Neural cell (in vitro differentiated cells): ENCODE measurements around the gene DYNLT2. TPM values are rescaled to one million over a fixed set of nuclear protein-coding genes. Genes with fewer than 3 reads are reported as not detected.

Source experiments
- H2AFZ ChIP-seq: fragments of 200-600, 300-800 bp; sonication (generic), shearing (Covaris generic); 2 replicates; pipeline ENCODE4 v1.6.0; 2014; ENCODE audit warnings: low read depth, mild to moderate bottlenecking, antibody characterized with exemption, low read length, moderate library complexity
- H3F3A ChIP-seq: fragments of 200-600 bp; shearing (Covaris generic); 2 replicates; pipeline ENCODE4 v1.6.1; 2016; ENCODE audit warnings: mild to moderate bottlenecking, moderate library complexity, mixed read lengths, antibody characterized with exemption, low read length; ENCODE audit not compliant: insufficient read depth, poor library complexity, severe bottlenecking
- H3K27ac ChIP-seq: fragments of 200-600, 300-800 bp; sonication (generic), shearing (Covaris generic); 2 replicates; pipeline ENCODE4 v1.5.1; 2014; ENCODE audit warnings: mild to moderate bottlenecking, low read length, moderate library complexity
- H3K27me3 ChIP-seq: fragments of 300-800, 200-600 bp; sonication (generic), shearing (Covaris generic); 2 replicates; pipeline ENCODE4 v1.6.0; 2014; ENCODE audit warnings: mild to moderate bottlenecking, low read depth, low read length, moderate library complexity; ENCODE audit not compliant: insufficient read depth
- H3K36me3 ChIP-seq: fragments of 300-800, 200-600 bp; sonication (generic), shearing (Covaris generic); 2 replicates; pipeline ENCODE4 v1.5.1; 2014; ENCODE audit warnings: mild to moderate bottlenecking, antibody characterized with exemption, low read length, moderate library complexity; ENCODE audit not compliant: insufficient read depth
- H3K4me2 ChIP-seq: fragments of 300-800, 200-600 bp; sonication (generic), shearing (Covaris generic); 2 replicates; pipeline ENCODE4 v1.6.0; 2014; ENCODE audit warnings: mild to moderate bottlenecking, low read length
- H3K4me3 ChIP-seq: fragments of 300-800, 200-600 bp; sonication (generic), shearing (Covaris generic); 2 replicates; pipeline ENCODE4 v1.5.1; 2014; ENCODE audit warnings: mild to moderate bottlenecking, low read length, moderate library complexity
- H3K79me2 ChIP-seq: fragments of 200-600 bp; shearing (Covaris generic); replicated peaks from 2 replicates; pipeline ENCODE4 v1.6.0; 2014; ENCODE audit warnings: mild to moderate bottlenecking, low read length, moderate library complexity; ENCODE audit not compliant: insufficient read depth
- H3K9ac ChIP-seq: fragments of 300-800, 200-600 bp; sonication (generic), shearing (Covaris generic); 2 replicates; pipeline ENCODE4 v1.6.1; 2016; ENCODE audit warnings: mild to moderate bottlenecking, low read length, mixed read lengths
- H3K9me2 ChIP-seq: fragments of 200-600 bp; shearing (Covaris generic); 2 replicates; pipeline ENCODE4 v1.6.1; 2016; ENCODE audit warnings: mild to moderate bottlenecking, low read length, mixed read lengths; ENCODE audit not compliant: insufficient read depth
- H3K9me3 ChIP-seq: fragments of 200-600, 300-800 bp; sonication (generic), shearing (Covaris generic); 2 replicates; pipeline ENCODE4 v1.6.1; 2016; ENCODE audit warnings: mild to moderate bottlenecking, mixed run types, low read length, moderate library complexity, mixed read lengths
- H4K20me1 ChIP-seq: fragments of 200-600 bp; shearing (Covaris generic); 2 replicates; pipeline ENCODE4 v1.6.1; 2016; ENCODE audit warnings: mild to moderate bottlenecking, mixed run types; ENCODE audit not compliant: insufficient read depth
- EP300 ChIP-seq: fragments of 450-650 bp; conservative IDR thresholded peaks from 2 replicates; pipeline ENCODE4 v1.6.1; 2014; ENCODE audit warnings: antibody characterized with exemption, mild to moderate bottlenecking, moderate library complexity; ENCODE audit not compliant: poor library complexity, severe bottlenecking
- EZH2 ChIP-seq: fragments of 200-600, 300-800 bp; shearing (Covaris generic), sonication (generic); IDR thresholded peaks from 2 replicates; pipeline ENCODE4 v1.6.1; 2014; ENCODE audit warnings: antibody characterized with exemption, low read length, borderline replicate concordance, mild to moderate bottlenecking; ENCODE audit not compliant: insufficient read depth, poor library complexity, severe bottlenecking
- MXI1 ChIP-seq: fragments of 450-650 bp; conservative IDR thresholded peaks from 2 replicates; pipeline ENCODE4 v1.6.1; 2014; ENCODE audit warnings: antibody characterized with exemption, mild to moderate bottlenecking; ENCODE audit not compliant: poor library complexity, severe bottlenecking
- POLR2AphosphoS5 ChIP-seq: IDR thresholded peaks from 2 replicates; pipeline ENCODE4 v1.6.1; 2012
- RAD21 ChIP-seq: fragments of 450-650 bp; conservative IDR thresholded peaks from 2 replicates; pipeline ENCODE4 v1.6.1; 2014; ENCODE audit warnings: antibody characterized with exemption, mild to moderate bottlenecking, moderate library complexity
- SMC3 ChIP-seq: fragments of 450-650 bp; conservative IDR thresholded peaks from 2 replicates; pipeline ENCODE4 v1.6.1; 2014; ENCODE audit warnings: antibody characterized with exemption, mild to moderate bottlenecking, moderate library complexity; ENCODE audit not compliant: poor library complexity
- TAF1 ChIP-seq: IDR thresholded peaks from 2 replicates; pipeline ENCODE4 v1.6.1; 2012; ENCODE audit warnings: low read depth
- polyA plus RNA-seq: library from polyadenylated mRNA; depleted of rRNA; stranded (reverse); fragments of >200 nt; gene quantifications from 2 replicates; pipeline ENCODE4 v1.2.3, GENCODE V29; 2014
- TF ChIP-seq, protein P1 (sequence below): fragments of 450-650 bp; IDR thresholded peaks from 2 replicates; pipeline ENCODE4 v1.5.1; 2014; ENCODE audit warnings: antibody characterized with exemption, mild to moderate bottlenecking, moderate library complexity; ENCODE audit not compliant: poor library complexity, severe bottlenecking
- TF ChIP-seq, protein P2 (sequence below): IDR thresholded peaks from 2 replicates; pipeline ENCODE4 v1.6.1; 2012; ENCODE audit warnings: borderline replicate concordance

DYNLT2 gene
- polyA plus RNA-seq, 1 donor from 2014 or later = 2.8 TPM

DNA sequence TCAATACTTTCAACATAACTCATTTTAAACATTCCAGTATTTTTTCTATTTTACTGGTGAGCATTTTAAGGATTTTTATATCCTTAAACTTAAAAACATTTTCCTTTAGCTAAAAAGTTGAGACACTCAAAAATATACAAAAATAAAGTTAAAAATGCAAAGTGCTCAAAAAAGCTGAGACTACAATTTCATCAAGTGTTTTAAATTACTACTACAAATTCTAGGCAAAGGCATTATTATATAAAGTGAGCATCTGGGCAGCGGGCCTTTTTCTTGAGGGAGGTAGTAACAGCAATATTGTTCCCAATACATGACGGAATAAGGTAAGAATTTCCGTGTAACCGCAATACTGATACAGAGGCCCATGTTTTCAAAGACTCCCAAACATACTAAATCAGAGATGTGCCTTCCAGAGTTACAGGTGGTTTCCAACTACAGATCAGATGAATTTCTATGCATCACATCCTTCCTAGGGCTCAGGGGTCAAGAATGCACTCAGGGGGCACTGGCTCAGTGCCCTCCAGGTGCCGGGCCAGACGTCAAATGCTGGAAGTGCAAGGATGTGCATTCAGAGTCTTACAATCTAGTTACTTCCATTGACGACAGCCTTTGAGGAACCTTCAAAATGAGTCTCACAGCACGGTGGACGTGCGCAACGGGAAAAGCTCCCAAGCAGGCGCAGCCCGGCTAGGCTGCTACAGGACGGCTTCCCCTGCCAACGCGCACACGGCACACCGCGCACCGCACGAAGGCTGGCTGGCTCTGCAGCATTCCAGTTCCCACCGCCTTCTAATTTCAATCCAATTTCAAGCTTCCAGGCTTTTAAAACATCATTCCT lies 28.8 kb downstream of the DYNLT2 start:
- H3K9me2 ChIP-seq = no peaks in the 10 kb centered on the region
- peaks cover 72% of the 10 kb centered on the region for H3K79me2 ChIP-seq
- no peaks in the 10 kb centered on the region for H3K9me3 ChIP-seq
- peak overlapping the region; percentile 92 for H3K4me2 ChIP-seq
- H3F3A ChIP-seq = peaks cover 9% of the 10 kb centered on the region
- H3K27me3 ChIP-seq = no peaks in the 10 kb centered on the region
- peak; percentile 39 for TF ChIP-seq POLR2AphosphoS5
- TF ChIP-seq RAD21 = no peak
- no peak for TF ChIP-seq SMC3
- no peak for TF ChIP-seq TAF1
- TF ChIP-seq, protein P1, sequence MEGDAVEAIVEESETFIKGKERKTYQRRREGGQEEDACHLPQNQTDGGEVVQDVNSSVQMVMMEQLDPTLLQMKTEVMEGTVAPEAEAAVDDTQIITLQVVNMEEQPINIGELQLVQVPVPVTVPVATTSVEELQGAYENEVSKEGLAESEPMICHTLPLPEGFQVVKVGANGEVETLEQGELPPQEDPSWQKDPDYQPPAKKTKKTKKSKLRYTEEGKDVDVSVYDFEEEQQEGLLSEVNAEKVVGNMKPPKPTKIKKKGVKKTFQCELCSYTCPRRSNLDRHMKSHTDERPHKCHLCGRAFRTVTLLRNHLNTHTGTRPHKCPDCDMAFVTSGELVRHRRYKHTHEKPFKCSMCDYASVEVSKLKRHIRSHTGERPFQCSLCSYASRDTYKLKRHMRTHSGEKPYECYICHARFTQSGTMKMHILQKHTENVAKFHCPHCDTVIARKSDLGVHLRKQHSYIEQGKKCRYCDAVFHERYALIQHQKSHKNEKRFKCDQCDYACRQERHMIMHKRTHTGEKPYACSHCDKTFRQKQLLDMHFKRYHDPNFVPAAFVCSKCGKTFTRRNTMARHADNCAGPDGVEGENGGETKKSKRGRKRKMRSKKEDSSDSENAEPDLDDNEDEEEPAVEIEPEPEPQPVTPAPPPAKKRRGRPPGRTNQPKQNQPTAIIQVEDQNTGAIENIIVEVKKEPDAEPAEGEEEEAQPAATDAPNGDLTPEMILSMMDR = no peak
- no peak for TF ChIP-seq EZH2
- TF ChIP-seq, protein P2, sequence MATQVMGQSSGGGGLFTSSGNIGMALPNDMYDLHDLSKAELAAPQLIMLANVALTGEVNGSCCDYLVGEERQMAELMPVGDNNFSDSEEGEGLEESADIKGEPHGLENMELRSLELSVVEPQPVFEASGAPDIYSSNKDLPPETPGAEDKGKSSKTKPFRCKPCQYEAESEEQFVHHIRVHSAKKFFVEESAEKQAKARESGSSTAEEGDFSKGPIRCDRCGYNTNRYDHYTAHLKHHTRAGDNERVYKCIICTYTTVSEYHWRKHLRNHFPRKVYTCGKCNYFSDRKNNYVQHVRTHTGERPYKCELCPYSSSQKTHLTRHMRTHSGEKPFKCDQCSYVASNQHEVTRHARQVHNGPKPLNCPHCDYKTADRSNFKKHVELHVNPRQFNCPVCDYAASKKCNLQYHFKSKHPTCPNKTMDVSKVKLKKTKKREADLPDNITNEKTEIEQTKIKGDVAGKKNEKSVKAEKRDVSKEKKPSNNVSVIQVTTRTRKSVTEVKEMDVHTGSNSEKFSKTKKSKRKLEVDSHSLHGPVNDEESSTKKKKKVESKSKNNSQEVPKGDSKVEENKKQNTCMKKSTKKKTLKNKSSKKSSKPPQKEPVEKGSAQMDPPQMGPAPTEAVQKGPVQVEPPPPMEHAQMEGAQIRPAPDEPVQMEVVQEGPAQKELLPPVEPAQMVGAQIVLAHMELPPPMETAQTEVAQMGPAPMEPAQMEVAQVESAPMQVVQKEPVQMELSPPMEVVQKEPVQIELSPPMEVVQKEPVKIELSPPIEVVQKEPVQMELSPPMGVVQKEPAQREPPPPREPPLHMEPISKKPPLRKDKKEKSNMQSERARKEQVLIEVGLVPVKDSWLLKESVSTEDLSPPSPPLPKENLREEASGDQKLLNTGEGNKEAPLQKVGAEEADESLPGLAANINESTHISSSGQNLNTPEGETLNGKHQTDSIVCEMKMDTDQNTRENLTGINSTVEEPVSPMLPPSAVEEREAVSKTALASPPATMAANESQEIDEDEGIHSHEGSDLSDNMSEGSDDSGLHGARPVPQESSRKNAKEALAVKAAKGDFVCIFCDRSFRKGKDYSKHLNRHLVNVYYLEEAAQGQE = no peak
- peak overlapping the region; percentile 83 for H3K4me3 ChIP-seq
- H3K27ac ChIP-seq = no peak overlapping the region
- H4K20me1 ChIP-seq = peaks cover 10% of the 10 kb centered on the region
- no peak overlapping the region for H2AFZ ChIP-seq
- H3K9ac ChIP-seq = peak overlapping the region; percentile 54
- no peaks in the 10 kb centered on the region for H3K36me3 ChIP-seq

DNA sequence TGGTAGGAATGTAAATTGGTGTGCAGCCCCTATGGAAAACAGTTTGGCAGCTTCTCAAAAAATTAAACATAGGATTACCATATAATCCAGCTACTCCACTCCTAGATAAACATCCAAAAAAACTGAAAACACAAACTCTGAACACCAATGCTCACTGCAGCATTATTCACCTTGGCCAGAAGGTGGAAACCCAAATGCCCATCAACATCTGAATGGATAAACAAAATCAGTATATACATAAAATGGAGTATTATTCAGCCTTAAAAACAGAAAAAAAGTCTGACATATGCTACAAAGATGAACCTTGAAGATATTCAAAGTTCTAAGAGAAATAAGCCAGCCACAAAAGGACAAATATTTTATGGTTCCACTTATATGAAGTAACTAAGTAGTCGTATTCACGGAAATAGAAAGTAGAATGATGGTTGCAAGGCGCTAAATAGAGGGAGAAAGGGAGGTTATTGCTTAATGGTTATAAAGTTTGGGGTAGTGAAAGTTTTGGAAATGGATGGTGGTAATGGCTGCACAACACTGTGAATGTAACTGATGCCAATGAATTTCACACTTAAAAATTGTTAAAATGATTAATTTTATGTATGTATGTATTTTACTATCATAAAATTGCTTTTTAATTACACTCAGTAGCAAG lies 31.0 kb downstream of the DYNLT2 start:
- no peak overlapping the region for H3K4me3 ChIP-seq
- no peak for TF ChIP-seq TAF1
- peaks cover 9% of the 10 kb centered on the region for H3F3A ChIP-seq
- no peak overlapping the region for H3K27ac ChIP-seq
- no peaks in the 10 kb centered on the region for H3K9me3 ChIP-seq
- H3K36me3 ChIP-seq = no peaks in the 10 kb centered on the region
- no peaks in the 10 kb centered on the region for H3K9me2 ChIP-seq
- no peak overlapping the region for H2AFZ ChIP-seq
- no peak overlapping the region for H3K4me2 ChIP-seq
- H3K79me2 ChIP-seq = peaks cover 55% of the 10 kb centered on the region
- H3K27me3 ChIP-seq = no peaks in the 10 kb centered on the region
- no peak overlapping the region for H3K9ac ChIP-seq
- peaks cover 10% of the 10 kb centered on the region for H4K20me1 ChIP-seq

DNA sequence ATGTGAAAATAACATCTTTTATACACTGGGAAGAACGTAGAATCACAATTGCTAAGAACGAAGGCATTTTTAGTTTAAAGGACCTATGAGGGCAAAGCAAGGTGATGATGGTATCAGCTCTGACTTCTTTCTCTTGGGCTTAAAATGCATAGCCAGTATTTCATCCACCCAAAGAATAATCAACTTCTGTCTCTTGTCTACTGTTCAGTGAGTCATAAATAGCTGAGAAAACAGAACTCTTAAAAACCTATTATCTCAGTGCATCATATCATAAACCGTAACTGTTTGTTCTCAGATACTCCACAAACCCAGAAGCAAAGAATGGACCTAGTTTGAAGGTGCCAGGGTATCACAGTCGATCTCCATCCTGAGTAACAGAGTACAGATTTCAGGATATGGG lies 32.3 kb downstream of the DYNLT2 start:
- Histone ChIP-seq H3K36me3 (no peaks in the 10 kb centered on the region), H3K9me3 (no peaks in the 10 kb centered on the region), H3K9me2 (no peaks in the 10 kb centered on the region), H3K4me2 (no peak overlapping the region), H4K20me1 (peaks cover 10% of the 10 kb centered on the region), H3K27me3 (no peaks in the 10 kb centered on the region), H3F3A (peaks cover 9% of the 10 kb centered on the region), H3K27ac (no peak overlapping the region), H3K4me3 (no peak overlapping the region), H3K9ac (no peak overlapping the region), H2AFZ (no peak overlapping the region), H3K79me2 (peaks cover 55% of the 10 kb centered on the region)
- no peak for TF ChIP-seq EP300
- no peak for TF ChIP-seq POLR2AphosphoS5
- no peak for TF ChIP-seq TAF1
- TF ChIP-seq RAD21 = no peak
- TF ChIP-seq SMC3 = no peak
- TF ChIP-seq, protein P2 = no peak
- no peak for TF ChIP-seq EZH2
- TF ChIP-seq MXI1 = no peak
